Retinal pigment epithelial cell (primary cell): Measurements from ENCODE around the gene PCSK6.
"Not testable (repeated sequence)": the region's sequence is repeated elsewhere in the genome, so short reads cannot be mapped to it uniquely, and the experiment has no call there.

Experiments
- DNase-seq: peaks from one replicate; pipeline ENCODE4 v3.0.0-alpha.2; 2010; ENCODE audit warnings: low read depth
- H3K4me3 ChIP-seq: 2 replicates; pipeline ENCODE4 v1.5.1; 2011; ENCODE audit warnings: mild to moderate bottlenecking, low read length, control low read depth, moderate library complexity
- TF ChIP-seq, protein P1 (sequence below): conservative IDR thresholded peaks from 2 replicates; pipeline ENCODE4 v1.5.1; 2011; ENCODE audit warnings: low read depth, low read length, control low read depth, inconsistent platforms

The PCSK6 gene

DNA sequence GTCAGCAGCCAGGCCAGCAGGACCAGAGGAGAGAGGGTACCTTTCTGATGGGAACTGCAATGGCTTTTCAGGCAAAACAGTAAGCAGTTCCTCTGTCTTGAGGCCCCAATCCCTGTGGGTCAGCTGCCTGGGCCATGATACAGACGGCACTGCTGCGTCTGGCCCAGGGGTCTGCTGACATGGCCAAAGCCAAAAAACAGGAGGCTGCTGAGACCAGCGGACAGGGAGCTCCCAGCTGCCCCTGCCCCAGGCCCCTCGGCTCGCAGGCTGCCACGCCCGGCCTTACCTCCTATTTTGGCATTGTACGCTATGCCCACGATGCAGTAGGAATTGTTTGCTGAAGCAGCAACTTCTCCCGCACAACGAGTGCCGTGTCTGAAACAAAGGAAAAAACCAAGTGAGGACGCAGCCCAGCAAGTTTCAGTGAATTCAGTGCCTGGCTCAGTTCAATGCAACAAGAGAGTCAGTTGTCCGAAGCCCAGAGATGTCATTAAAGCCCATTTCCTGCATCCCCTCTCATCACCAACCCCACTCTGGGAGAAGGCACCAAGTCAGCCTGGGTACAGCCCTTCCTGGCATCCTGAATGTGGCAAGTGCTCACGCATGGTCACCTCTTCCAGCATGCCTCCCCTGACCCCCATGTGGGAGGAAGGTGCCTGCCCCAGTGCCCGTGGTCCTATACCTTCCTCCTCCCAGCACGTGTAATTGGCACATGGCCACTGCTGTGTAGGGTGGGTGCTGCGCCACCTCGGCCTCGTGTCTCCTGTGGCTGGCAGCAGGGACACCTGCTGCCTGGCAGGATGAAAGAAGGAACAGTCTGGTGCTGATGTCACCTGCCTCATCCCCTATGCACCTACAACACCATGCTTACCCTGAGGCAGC, 61.7 kb downstream of the PCSK6 start:
- TF ChIP-seq, protein P1, sequence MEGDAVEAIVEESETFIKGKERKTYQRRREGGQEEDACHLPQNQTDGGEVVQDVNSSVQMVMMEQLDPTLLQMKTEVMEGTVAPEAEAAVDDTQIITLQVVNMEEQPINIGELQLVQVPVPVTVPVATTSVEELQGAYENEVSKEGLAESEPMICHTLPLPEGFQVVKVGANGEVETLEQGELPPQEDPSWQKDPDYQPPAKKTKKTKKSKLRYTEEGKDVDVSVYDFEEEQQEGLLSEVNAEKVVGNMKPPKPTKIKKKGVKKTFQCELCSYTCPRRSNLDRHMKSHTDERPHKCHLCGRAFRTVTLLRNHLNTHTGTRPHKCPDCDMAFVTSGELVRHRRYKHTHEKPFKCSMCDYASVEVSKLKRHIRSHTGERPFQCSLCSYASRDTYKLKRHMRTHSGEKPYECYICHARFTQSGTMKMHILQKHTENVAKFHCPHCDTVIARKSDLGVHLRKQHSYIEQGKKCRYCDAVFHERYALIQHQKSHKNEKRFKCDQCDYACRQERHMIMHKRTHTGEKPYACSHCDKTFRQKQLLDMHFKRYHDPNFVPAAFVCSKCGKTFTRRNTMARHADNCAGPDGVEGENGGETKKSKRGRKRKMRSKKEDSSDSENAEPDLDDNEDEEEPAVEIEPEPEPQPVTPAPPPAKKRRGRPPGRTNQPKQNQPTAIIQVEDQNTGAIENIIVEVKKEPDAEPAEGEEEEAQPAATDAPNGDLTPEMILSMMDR: no peak
- DNase-seq: no peak
- H3K4me3 ChIP-seq: no peak overlapping the region

DNA sequence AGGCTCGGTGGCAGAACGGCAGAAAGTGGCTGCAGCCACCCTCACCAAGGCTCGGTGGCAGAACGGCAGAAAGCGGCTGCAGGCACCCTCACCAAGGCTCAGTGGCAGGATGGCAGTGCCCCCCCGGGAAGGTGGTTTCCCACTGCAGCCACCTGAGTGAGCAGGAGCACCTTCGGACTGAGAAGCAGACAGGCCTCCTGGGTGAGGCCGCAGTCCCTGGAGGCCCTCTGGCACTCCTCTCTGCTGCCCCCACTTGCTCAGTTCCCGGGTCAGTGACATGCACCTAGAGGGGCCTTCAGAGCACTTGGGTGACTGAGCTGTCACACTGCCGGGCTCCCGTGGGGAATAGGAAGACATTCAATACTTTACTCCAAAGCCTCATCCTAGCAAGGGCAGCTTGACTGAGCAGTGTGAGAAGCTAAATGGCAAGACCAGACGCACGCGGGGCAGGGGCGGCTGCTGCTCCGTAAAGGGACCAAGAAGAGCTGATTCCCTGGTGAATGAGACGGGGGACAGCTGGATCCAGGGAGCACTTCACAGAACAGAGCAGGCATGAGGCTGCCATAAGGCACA, 62.7 kb downstream of the PCSK6 start:
- TF ChIP-seq, protein P1: no peak
- DNase-seq: no peak
- H3K4me3 ChIP-seq: no peak overlapping the region

DNA sequence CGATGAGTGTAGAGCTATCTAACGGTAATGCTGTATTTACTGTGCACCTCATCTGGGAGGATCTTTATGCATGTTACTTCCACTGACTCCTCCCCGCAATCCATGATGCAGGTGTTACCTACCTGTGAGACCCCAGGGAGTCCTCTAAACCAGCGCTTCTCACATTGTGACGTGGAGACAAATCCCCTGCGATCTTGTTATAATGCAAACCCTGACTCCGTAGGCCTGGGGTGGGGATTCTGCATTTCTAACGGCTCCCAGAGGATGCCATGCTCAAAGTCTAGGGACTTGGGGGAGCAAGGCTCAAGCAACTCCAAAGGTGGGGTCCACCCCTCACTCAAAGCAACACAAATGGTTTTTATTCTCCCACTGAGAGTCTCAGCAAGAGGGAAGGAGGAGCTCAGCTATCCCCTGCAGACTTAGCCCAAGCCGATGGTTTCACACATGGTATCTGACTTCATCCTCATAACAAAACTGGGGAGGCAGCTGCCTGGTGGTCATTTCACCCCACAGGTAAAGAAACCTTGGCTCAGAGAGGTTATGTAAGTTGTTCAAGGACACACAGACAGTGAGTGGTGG, 63.6 kb downstream of the PCSK6 start:
- DNase-seq: no peak
- no peak overlapping the region for H3K4me3 ChIP-seq
- TF ChIP-seq, protein P1: no peak

DNA sequence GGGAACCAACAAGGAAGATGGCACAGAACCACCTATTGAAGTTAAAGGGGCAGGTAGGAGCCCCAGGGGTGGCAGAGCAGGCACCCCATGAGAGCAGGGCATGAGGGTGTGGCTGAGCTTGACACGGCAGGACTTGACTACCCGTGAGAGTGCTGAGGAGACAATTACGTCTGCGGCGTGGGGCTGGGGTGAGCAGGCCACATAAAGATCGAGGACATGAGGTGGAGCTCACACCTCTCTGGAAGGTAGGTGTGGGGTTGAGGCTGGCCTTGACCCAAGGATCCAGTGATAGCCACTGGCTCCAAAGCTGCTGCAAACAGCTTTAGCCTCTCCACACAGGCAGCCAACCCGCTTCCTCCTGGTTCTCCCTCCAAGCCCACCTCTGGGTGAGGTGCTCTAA, 64.5 kb downstream of the PCSK6 start:
- TF ChIP-seq, protein P1: no peak
- DNase-seq: no peak
- no peak overlapping the region for H3K4me3 ChIP-seq

DNA sequence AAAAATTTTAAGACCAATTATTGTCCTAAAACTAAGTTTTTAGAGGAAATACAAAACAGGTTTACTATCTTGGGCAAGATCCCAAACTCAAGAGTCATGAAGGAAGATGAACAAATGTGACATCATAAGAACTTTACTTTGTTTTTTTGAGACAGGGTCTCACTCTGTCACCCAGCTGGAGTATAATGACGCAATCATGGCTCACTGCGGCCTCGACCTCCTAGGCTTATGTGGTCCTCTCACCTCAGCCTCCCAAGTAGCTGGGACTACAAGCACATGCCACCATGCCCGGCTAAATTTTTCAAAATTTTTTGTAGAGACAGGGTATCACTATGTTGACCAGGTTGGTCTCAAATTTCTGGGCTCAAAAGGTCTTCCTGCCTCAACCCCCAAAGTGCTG, 69.3 kb downstream of the PCSK6 start:
- H3K4me3 ChIP-seq: no peak overlapping the region
- no peak for DNase-seq
- TF ChIP-seq, protein P1: no peak

DNA sequence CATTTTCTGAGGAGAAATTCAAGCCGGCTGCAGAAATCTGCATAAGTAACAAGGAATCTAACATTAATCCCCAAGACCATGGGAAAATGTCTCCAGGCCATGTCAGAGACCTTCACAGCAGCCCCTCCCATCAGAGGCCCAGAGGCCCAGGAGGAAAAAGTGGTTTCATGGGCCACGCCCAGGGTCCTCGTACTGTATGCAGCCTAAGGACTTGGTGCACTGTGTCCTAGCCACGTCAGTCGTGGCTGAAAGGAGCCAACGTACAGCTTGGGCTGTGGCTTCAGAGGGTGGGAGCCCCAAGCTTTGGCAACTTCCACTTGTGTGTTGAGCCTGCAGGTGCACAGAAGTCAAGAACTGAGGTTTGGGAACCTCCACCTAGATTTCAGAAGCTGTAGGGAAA, 73.0 kb downstream of the PCSK6 start:
- H3K4me3 ChIP-seq, DNase-seq: not testable (repeated sequence)

DNA sequence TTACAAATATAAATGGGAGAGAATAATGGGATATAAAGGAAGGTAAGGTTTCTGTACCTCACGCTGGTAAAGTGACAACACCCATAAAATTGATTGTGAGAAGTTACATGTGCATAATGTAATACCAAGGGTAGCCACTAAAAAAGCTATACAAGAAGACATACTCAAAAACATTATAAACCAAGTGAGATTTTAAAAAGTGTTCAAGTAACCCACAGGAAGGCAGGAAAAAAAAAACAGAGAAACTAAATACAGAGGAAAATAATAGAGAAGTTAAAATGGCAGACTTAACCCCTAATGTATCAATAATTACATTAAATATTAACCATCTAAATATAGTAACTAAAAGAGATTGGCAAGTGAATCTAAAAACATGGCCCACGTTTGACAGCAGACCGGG, 76.3 kb downstream of the PCSK6 start:
- TF ChIP-seq, protein P1: no peak
- H3K4me3 ChIP-seq: no peak overlapping the region
- no peak for DNase-seq
